K562 (cell line): ENCODE data around the gene IPCEF1. TPM values are rescaled to one million over a fixed set of nuclear protein-coding genes. Genes with fewer than 3 reads are reported as not detected.

ENCODE experiments used
- ATAC-seq: fragments of 200-7000 bp; cut with Tn5 transposase; 3 replicates; pipeline ENCODE4 v1.9.1; 2020; ENCODE audit warnings: moderate library complexity
- BruUV-seq: library from RNA; stranded (reverse); fragments of 400-500 nt; replicated peaks from 2 replicates; lab custom pipeline; 2021; lab: Mats Ljungman, UMichigan
- CTCF ChIA-PET: fragments of 300-600 bp; formaldehyde crosslinking; extraction: SDS; loops from one replicate; lab custom pipeline; 2021; ENCODE audit warnings: low intra/inter-chr PET ratio; lab: Yijun Ruan, JAX
- POLR2A ChIA-PET: fragments of 300-600, 350-650 bp; sonication (Branson Sonifier 250); formaldehyde crosslinking; extraction: SDS; loops from one replicate; lab custom pipeline; 2021; ENCODE audit warnings: antibody characterized with exemption, inconsistent platforms; lab: Yijun Ruan, JAX
- DNase-seq, 4 experiments: peaks; one replicate each; pipeline versions ENCODE4 v3.0.0 to v3.0.0-alpha.2; 2011 to 2018; ENCODE audit warnings: low spot score in 3 of 4, mixed read lengths in 3 of 4; ENCODE audit errors: extremely low read depth in 1 of 4
- FAIRE-seq: peaks from 2 replicates; lab custom pipeline; 2011; peaks lifted over from hg19 to GRCh38; lab: Jason Lieb, UNC
- H2AFZ ChIP-seq: 2 replicates; pipeline ENCODE4 v1.6.0; 2011; ENCODE audit warnings: low read depth, low read length, control low read depth, inconsistent platforms
- H3K27ac ChIP-seq: fragments of 200-600 bp; 3 replicates; pipeline ENCODE4 v1.8.0; 2011; ENCODE audit warnings: low read depth, mild to moderate bottlenecking, control low read depth, inconsistent platforms, low read length, moderate library complexity, mixed read lengths; ENCODE audit errors: extremely low read depth
- H3K27me3 ChIP-seq, 2 experiments: fragments of 300-600 bp in 1 of 2; 2 replicates in 1 of 2; 3 replicates in 1 of 2; pipeline versions ENCODE4 v1.6.0 to v1.8.0; 2011; ENCODE audit warnings: inconsistent platforms in 2 of 2, low read length in 2 of 2, mild to moderate bottlenecking in 1 of 2, mixed read lengths in 1 of 2, moderate library complexity in 1 of 2; ENCODE audit not compliant: control insufficient read depth in 2 of 2, insufficient read depth in 2 of 2
- H3K36me3 ChIP-seq: fragments of 300-600 bp; 3 replicates; pipeline ENCODE4 v1.8.0; 2011; ENCODE audit warnings: mild to moderate bottlenecking, low read length, inconsistent platforms; ENCODE audit not compliant: control insufficient read depth, insufficient read depth
- H3K4me1 ChIP-seq, 2 experiments: fragments of 200-600 bp in 1 of 2; replicated peaks in 1 of 2; 2 replicates in 1 of 2; 3 replicates in 1 of 2; pipeline versions ENCODE4 v1.5.1 to v1.8.0; 2011; ENCODE audit warnings: inconsistent platforms in 2 of 2, low read length in 2 of 2, mild to moderate bottlenecking in 1 of 2, mixed read lengths in 1 of 2, moderate library complexity in 1 of 2; ENCODE audit not compliant: control insufficient read depth in 2 of 2, insufficient read depth in 2 of 2
- H3K4me2 ChIP-seq: 2 replicates; pipeline ENCODE4 v1.6.1; 2011; ENCODE audit warnings: low read length, control low read depth, inconsistent platforms, mixed read lengths; ENCODE audit not compliant: insufficient read depth
- H3K4me3 ChIP-seq: fragments of 200-600 bp; sonication (generic), shearing (Covaris generic); 2 replicates; pipeline ENCODE4 v1.5.1; 2016; ENCODE audit warnings: control low read depth, inconsistent platforms
- H3K79me2 ChIP-seq: fragments of 200-600 bp; 3 replicates; pipeline ENCODE4 v1.8.0; 2011; ENCODE audit warnings: low read length, inconsistent platforms; ENCODE audit not compliant: control insufficient read depth, insufficient read depth
- H3K9ac ChIP-seq, 2 experiments: 2 replicates each; pipeline versions ENCODE4 v1.6.0 to v1.6.1; 2011; ENCODE audit warnings: low read depth in 2 of 2, low read length in 2 of 2, control low read depth in 1 of 2, inconsistent platforms in 1 of 2, mild to moderate bottlenecking in 1 of 2, mixed read lengths in 1 of 2; ENCODE audit not compliant: insufficient read depth in 1 of 2
- H3K9me1 ChIP-seq: one replicate; pipeline ENCODE4 v1.6.0; 2011; ENCODE audit warnings: inconsistent platforms, mild to moderate bottlenecking, low read length, moderate library complexity; ENCODE audit not compliant: control insufficient read depth, insufficient read depth
- H3K9me3 ChIP-seq: replicated peaks from 2 replicates; pipeline ENCODE4 v1.5.1; 2011; ENCODE audit warnings: low read depth, low read length, inconsistent platforms; ENCODE audit not compliant: control insufficient read depth, insufficient read depth
- H4K20me1 ChIP-seq: replicated peaks from 2 replicates; pipeline ENCODE4 v1.6.1; 2011; ENCODE audit warnings: low read length, inconsistent platforms, mixed read lengths; ENCODE audit not compliant: control insufficient read depth, insufficient read depth
- CSDE1 ChIP-seq, 2 experiments: fragments of 450-650 bp; IDR thresholded peaks; 2 replicates each; pipeline ENCODE4 v1.6.1; 2016; ENCODE audit warnings: mild to moderate bottlenecking in 1 of 2
- CXXC5 ChIP-seq: fragments of 250-450 bp; sonication (Bioruptor Pico); IDR thresholded peaks from 2 replicates; pipeline ENCODE4 v1.8.0; 2022; ENCODE audit warnings: inconsistent platforms, mild to moderate bottlenecking, moderate library complexity
- ESRRB ChIP-seq: fragments of 250-450 bp; sonication (Bioruptor Pico); IDR thresholded peaks from 2 replicates; pipeline ENCODE4 v1.5.0; 2020; ENCODE audit warnings: mild to moderate bottlenecking, moderate library complexity, borderline replicate concordance
- RERE ChIP-seq: sonication (generic); formaldehyde crosslinking; IDR thresholded peaks from 2 replicates; pipeline ENCODE4 v1.8.0; 2023; ENCODE audit warnings: missing genetic modification reagents, mild to moderate bottlenecking, borderline replicate concordance
- ZNF143 ChIP-seq: sonication (generic); formaldehyde crosslinking; IDR thresholded peaks from 2 replicates; pipeline ENCODE4 v1.9.0; 2022; ENCODE audit warnings: mild to moderate bottlenecking, missing genetic modification reagents
- ZNF217 ChIP-seq: sonication (generic); formaldehyde crosslinking; IDR thresholded peaks from 2 replicates; pipeline ENCODE4 v1.8.0; 2022; ENCODE audit warnings: mild to moderate bottlenecking, missing genetic modification reagents
- ZNF445 ChIP-seq: fragments of 250-450 bp; sonication (Bioruptor Pico); IDR thresholded peaks from 2 replicates; pipeline ENCODE4 v1.4.0; 2020; ENCODE audit warnings: low read depth, mild to moderate bottlenecking, moderate library complexity
- WGBS: fragments of 100-300 bp; shearing (Covaris generic); methylation state at CpG from one replicate; pipeline ENCODE4 v1.1.6; 2016; ENCODE audit warnings: low coverage, mixed read lengths; ENCODE audit not compliant: insufficient coverage; ENCODE audit errors: missing lambda C conversion rate; 5-methylcytosine and 5-hydroxymethylcytosine counted together
- in situ Hi-C: fragments of 300-500 bp; cut with MboI; formaldehyde crosslinking; loops from 4 replicates; pipeline ENCODE4 v1.15.0; 2018; ENCODE audit warnings: inconsistent platforms, mixed read lengths
- intact Hi-C: fragments of 100-400 bp; cut with micrococcal nuclease; formaldehyde crosslinking; loops from 2 replicates; pipeline ENCODE4 v1.14.2; 2022
- polyA plus RNA-seq, 8 experiments: library from polyadenylated mRNA; depleted of rRNA in 4 of 8; stranded (reverse) in 5 of 8; unstranded in 3 of 8; fragments of >200 nt; fragmentation: Nextera tagmentation in 2 of 8; fragmentation: Illumina TruSeq in 1 of 8; extraction: Ambion mirVana in 2 of 8; extraction: Trizol in 1 of 8; gene quantifications; 2 replicates each; pipeline versions ENCODE4 v1.2.1 to v1.2.3, GENCODE V29; 2011 to 2014; ENCODE audit warnings: inconsistent platforms in 1 of 8, missing spikeins in 1 of 8
- total RNA-seq, 7 experiments: library from RNA; depleted of rRNA in 6 of 7; stranded (reverse); fragments of >200 nt in 6 of 7; fragmentation: Illumina TruSeq in 2 of 7; extraction: Trizol in 2 of 7; gene quantifications; 2 replicates each; pipeline versions ENCODE4 v1.2.1 to v1.2.3, GENCODE V29; 2011 to 2021; ENCODE audit warnings: low replicate concordance in 1 of 7
- TF ChIP-seq, protein P1 (sequence below): sonication (generic); formaldehyde crosslinking; IDR thresholded peaks from 2 replicates; pipeline ENCODE4 v1.9.0; 2022; ENCODE audit warnings: mild to moderate bottlenecking, missing genetic modification reagents
- TF ChIP-seq, protein P2 (sequence below): fragments of 450-650 bp; IDR thresholded peaks from 2 replicates; pipeline ENCODE4 v1.6.1; 2018; ENCODE audit warnings: mild to moderate bottlenecking, low read depth; ENCODE audit not compliant: partially characterized antibody
- TF ChIP-seq, protein P3 (sequence below): sonication (generic); formaldehyde crosslinking; IDR thresholded peaks from 2 replicates; pipeline ENCODE4 v1.9.0; 2022; ENCODE audit warnings: mild to moderate bottlenecking, missing genetic modification reagents

IPCEF1 gene
- total and polyA plus RNA-seq, 9 of the 15 experiments (the other 6 are each of a cell fraction or from before 2014, with no cell fraction given): 0.14 to 0.18 TPM; not detected in 7

- no peak overlapping the region for H3K4me3 ChIP-seq
- POLR2A ChIA-PET: no interaction called here
- no peaks in the 10 kb centered on the region for H3K79me2 ChIP-seq
- H3K27ac ChIP-seq: no peak overlapping the region
- in situ Hi-C loops: no loop called here
- BruUV-seq: no TSS peak
- H3K4me1 ChIP-seq: no peaks in the 10 kb centered on the region
- H3K27me3 ChIP-seq: no peaks in the 10 kb centered on the region
- H3K36me3 ChIP-seq: no peaks in the 10 kb centered on the region
- no peak overlapping the region for H2AFZ ChIP-seq
- DNase-seq (no peak), FAIRE-seq (no peak), ATAC-seq (no peak)
- H4K20me1 ChIP-seq: no peaks in the 10 kb centered on the region
- H3K9me1 ChIP-seq: no peaks in the 10 kb centered on the region
- WGBS: 0% methylated on average over 2 of the region's 2 CpGs
- H3K9me3 ChIP-seq: no peaks in the 10 kb centered on the region
- intact Hi-C loops: no loop called here
- no peak overlapping the region for H3K9ac ChIP-seq
- TF ChIP-seq ESRRB: no peak
- TF ChIP-seq, protein P1, sequence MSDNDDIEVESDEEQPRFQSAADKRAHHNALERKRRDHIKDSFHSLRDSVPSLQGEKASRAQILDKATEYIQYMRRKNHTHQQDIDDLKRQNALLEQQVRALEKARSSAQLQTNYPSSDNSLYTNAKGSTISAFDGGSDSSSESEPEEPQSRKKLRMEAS (CRISPR knock-in tag): no peak
- TF ChIP-seq, protein P2, sequence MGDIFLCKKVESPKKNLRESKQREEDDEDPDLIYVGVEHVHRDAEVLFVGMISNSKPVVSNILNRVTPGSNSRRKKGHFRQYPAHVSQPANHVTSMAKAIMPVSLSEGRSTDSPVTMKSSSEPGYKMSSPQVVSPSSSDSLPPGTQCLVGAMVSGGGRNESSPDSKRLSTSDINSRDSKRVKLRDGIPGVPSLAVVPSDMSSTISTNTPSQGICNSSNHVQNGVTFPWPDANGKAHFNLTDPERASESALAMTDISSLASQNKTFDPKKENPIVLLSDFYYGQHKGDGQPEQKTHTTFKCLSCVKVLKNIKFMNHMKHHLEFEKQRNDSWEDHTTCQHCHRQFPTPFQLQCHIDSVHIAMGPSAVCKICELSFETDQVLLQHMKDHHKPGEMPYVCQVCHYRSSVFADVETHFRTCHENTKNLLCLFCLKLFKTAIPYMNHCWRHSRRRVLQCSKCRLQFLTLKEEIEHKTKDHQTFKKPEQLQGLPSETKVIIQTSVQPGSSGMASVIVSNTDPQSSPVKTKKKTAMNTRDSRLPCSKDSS: no peak
- TF ChIP-seq CXXC5 (CRISPR knock-in tag): no peak
- no peak for TF ChIP-seq ZNF217 (CRISPR knock-in tag)
- TF ChIP-seq, protein P3, sequence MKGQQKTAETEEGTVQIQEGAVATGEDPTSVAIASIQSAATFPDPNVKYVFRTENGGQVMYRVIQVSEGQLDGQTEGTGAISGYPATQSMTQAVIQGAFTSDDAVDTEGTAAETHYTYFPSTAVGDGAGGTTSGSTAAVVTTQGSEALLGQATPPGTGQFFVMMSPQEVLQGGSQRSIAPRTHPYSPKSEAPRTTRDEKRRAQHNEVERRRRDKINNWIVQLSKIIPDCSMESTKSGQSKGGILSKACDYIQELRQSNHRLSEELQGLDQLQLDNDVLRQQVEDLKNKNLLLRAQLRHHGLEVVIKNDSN (CRISPR knock-in tag): no peak
- TF ChIP-seq ZNF143 (CRISPR knock-in tag): no peak
- no peak for TF ChIP-seq ZNF445 (CRISPR knock-in tag)
- TF ChIP-seq CSDE1 (IDR thresholded peaks at IDR 0.05): no peak
- TF ChIP-seq RERE (CRISPR knock-in tag): no peak
- no peak overlapping the region for H3K4me2 ChIP-seq
- CTCF ChIA-PET: no interaction called here
Measured at GRCh38 chr6:154127657-154128056, 228.9 kb downstream of the IPCEF1 start.
